KMS-11 (cell line): Measurements from ENCODE around the gene RAB10.

Experiments used
- H2AFZ ChIP-seq: fragments of 200-600 bp; sonication (generic); 2 replicates; pipeline ENCODE4 v1.6.1; 2016; ENCODE audit warnings: antibody characterized with exemption, mixed run types, low read depth
- H3K27ac ChIP-seq: fragments of 200-600 bp; sonication (generic); 2 replicates; pipeline ENCODE4 v1.6.1; 2016; ENCODE audit warnings: mild to moderate bottlenecking, mixed run types
- H3K27me3 ChIP-seq: fragments of 200-600 bp; sonication (generic); 2 replicates; pipeline ENCODE4 v1.6.1; 2017; ENCODE audit warnings: mild to moderate bottlenecking, low read depth, mixed run types, moderate library complexity; ENCODE audit not compliant: insufficient read depth
- H3K36me3 ChIP-seq: fragments of 200-600 bp; sonication (generic); 2 replicates; pipeline ENCODE4 v1.6.1; 2017; ENCODE audit warnings: mild to moderate bottlenecking, mixed run types; ENCODE audit not compliant: insufficient read depth
- H3K4me1 ChIP-seq: fragments of 200-600 bp; sonication (generic); 2 replicates; pipeline ENCODE4 v1.6.1; 2016; ENCODE audit warnings: mild to moderate bottlenecking, low read depth, mixed run types; ENCODE audit not compliant: poor library complexity, severe bottlenecking
- H3K4me2 ChIP-seq: fragments of 200-600 bp; sonication (generic); 2 replicates; pipeline ENCODE4 v1.7.0; 2016; ENCODE audit warnings: mild to moderate bottlenecking, mixed run types
- H3K4me3 ChIP-seq: fragments of 200-600 bp; sonication (generic); IDR thresholded peaks from 2 replicates; pipeline ENCODE4 v1.6.1; 2017; ENCODE audit warnings: low read depth, low read length, mixed read lengths; ENCODE audit not compliant: insufficient read depth
- H3K79me2 ChIP-seq: fragments of 200-600 bp; sonication (generic); 2 replicates; pipeline ENCODE4 v1.6.1; 2016; ENCODE audit warnings: low read depth, mixed run types; ENCODE audit not compliant: insufficient read depth
- H3K9ac ChIP-seq: fragments of 200-600 bp; sonication (generic); 2 replicates; pipeline ENCODE4 v1.6.1; 2016; ENCODE audit warnings: mild to moderate bottlenecking, mixed run types
- H4K20me1 ChIP-seq: fragments of 200-600 bp; sonication (generic); 2 replicates; pipeline ENCODE4 v1.6.1; 2016; ENCODE audit warnings: mild to moderate bottlenecking, mixed run types; ENCODE audit not compliant: insufficient read depth
- TF ChIP-seq, protein P1 (sequence below): fragments of 200-600 bp; sonication (generic); conservative IDR thresholded peaks from 2 replicates; pipeline ENCODE4 v1.6.1; 2017; ENCODE audit warnings: low read depth, mild to moderate bottlenecking, antibody characterized with exemption, low read length, moderate library complexity, mixed read lengths

Gene RAB10

DNA sequence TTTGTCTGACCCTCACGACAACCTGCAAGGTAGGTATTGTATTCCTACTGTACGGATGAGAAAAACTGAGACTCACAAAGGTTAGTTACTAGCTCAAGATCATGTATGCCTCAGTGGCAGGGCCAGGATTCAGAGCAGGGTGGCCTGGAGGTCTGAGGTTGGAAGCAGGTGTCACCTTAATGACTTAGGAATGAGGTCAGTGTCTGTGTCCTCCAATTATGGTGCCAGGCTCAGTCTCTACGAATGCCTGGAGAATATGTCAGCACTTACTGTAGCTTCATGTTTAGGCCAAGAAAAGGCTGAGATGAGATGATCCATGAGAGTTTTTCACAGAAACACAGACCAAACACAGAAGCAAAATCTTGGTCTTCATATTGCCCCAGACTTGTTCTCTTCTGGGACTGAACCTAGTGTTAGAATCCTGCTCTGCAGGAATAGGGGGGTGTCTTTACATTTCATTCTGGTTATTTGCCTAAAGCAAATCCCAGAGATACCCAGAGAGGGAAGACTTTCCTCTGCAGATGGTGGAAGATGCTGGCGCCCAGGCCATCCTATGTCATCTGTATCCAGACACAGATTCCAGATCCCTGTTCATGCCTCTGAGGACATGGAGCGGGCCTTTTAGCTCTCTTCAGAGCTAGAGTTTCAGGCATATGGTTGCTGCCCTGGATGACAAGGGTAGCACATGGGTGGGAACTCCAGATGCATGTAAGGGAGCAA, 16.3 kb upstream of the RAB10 start:
- peak overlapping the region; percentile 56 for H3K27ac ChIP-seq

DNA sequence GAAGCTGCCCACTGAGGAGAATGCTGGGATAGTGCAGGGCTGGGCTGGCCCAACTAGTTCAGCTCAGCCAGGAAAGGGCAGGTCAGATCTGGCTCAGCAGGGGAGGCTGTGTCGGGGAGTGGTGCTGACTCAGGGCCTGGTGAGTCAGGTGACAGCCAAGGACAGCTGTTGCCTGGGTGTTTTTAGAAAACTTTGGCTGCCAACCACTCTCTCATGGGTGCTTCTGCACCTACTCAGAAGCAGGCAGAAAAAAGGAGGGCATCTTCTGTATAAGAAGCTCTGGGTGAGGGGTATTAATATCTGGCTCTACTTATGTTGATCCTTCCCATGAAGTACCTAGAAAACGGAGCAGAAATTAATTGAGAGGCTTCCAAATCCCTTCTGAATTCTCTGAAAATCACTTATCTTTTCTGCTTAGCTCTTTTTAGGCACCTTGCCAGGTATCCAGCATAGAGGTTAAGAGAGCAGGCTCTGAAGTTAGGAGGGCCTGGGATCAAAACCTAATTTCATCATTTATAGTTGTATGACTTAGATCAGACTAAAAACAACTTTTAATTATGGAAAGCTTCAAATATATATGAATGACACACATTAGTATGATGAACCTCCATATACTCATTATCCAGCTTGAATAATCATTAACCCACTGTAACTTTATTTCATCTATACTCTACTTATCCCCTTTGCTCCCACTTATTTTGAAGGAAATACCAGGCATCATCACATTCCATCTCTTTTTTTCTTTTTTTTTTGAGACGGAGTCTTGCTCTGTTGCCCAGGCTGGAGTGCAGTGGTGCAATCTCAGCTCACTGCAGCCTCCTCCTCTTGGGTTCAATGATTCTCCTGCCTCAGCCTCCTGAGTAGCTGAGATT, 15.5 kb upstream of the RAB10 start:
- Histone ChIP-seq H3K36me3 (no peaks in the 10 kb centered on the region), H3K79me2 (no peaks in the 10 kb centered on the region), H3K4me3 (no peak overlapping the region), H3K4me1 (peaks cover 25% of the 10 kb centered on the region), H3K27me3 (no peaks in the 10 kb centered on the region), H3K9ac (peak overlapping the region; percentile 3; the same call in 1 of the 2 replicates), H3K4me2 (peak overlapping the region; percentile 42), H2AFZ (peak overlapping the region; percentile 38), H3K27ac (peak overlapping the region; percentile 56), H4K20me1 (no peaks in the 10 kb centered on the region)
- TF ChIP-seq, protein P1, sequence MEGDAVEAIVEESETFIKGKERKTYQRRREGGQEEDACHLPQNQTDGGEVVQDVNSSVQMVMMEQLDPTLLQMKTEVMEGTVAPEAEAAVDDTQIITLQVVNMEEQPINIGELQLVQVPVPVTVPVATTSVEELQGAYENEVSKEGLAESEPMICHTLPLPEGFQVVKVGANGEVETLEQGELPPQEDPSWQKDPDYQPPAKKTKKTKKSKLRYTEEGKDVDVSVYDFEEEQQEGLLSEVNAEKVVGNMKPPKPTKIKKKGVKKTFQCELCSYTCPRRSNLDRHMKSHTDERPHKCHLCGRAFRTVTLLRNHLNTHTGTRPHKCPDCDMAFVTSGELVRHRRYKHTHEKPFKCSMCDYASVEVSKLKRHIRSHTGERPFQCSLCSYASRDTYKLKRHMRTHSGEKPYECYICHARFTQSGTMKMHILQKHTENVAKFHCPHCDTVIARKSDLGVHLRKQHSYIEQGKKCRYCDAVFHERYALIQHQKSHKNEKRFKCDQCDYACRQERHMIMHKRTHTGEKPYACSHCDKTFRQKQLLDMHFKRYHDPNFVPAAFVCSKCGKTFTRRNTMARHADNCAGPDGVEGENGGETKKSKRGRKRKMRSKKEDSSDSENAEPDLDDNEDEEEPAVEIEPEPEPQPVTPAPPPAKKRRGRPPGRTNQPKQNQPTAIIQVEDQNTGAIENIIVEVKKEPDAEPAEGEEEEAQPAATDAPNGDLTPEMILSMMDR: no peak

More for the DNA sequence above, 16.3 kb upstream of the RAB10 start:
- H3K4me1 ChIP-seq: peaks cover 25% of the 10 kb centered on the region
- H2AFZ ChIP-seq: peak overlapping the region; percentile 38
- no peaks in the 10 kb centered on the region for H3K27me3 ChIP-seq
- H3K4me3 ChIP-seq: no peak overlapping the region
- TF ChIP-seq, protein P1: no peak
- no peaks in the 10 kb centered on the region for H3K79me2 ChIP-seq
- H3K9ac ChIP-seq: no peak overlapping the region
- peak overlapping the region; percentile 42 for H3K4me2 ChIP-seq
- H4K20me1 ChIP-seq: no peaks in the 10 kb centered on the region
- H3K36me3 ChIP-seq: no peaks in the 10 kb centered on the region

DNA sequence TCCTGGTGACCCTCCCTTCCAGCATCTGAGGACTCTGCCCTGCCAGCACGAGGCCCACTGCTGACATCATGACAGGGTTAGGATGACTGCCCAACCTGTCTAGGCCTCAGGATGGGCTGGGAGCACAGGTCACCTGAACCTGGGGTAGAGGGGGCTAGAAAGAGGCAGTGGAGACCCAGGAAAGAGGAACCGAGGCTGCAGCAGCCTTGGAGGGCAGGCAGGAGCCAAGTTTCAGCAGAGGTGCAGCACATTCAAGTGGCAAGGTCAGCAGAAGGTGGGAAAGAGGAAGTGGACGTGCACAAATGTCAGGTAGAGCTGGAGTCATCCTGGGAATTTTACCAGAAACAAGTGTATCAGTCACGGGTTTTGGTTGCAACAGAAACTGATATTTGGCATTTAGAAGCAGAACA, 13.6 kb upstream of the RAB10 start:
- Histone ChIP-seq H3K36me3 (no peaks in the 10 kb centered on the region), H3K27ac (no peak overlapping the region), H3K27me3 (no peaks in the 10 kb centered on the region), H3K4me1 (peaks cover 25% of the 10 kb centered on the region), H3K4me2 (no peak overlapping the region), H3K4me3 (no peak overlapping the region), H3K9ac (no peak overlapping the region), H4K20me1 (no peaks in the 10 kb centered on the region), H3K79me2 (no peaks in the 10 kb centered on the region), H2AFZ (no peak overlapping the region)
- TF ChIP-seq, protein P1: no peak

DNA sequence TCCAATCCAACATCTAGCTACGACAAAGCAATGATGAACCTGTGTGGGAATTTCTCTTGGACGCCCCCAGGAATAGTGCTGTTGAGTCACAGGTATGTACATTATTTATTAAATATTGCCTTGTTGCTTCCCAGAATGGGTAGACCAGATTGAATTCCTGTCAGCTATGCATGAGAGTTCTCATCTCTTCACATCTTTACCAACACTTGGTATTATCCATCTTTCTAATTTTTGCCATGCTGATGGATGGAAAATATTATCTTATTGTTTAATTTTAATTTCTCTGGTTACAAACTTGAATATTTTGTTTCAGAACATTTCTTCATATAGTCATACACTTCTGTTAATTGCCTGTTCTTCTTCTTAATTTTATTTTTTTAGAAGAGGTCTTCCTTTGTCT, 9.6 kb upstream of the RAB10 start:
- Histone ChIP-seq H3K4me3 (no peak overlapping the region), H3K36me3 (no peaks in the 10 kb centered on the region), H3K27ac (no peak overlapping the region), H3K9ac (no peak overlapping the region), H3K27me3 (no peaks in the 10 kb centered on the region), H3K4me1 (peaks cover 3% of the 10 kb centered on the region), H2AFZ (no peak overlapping the region), H3K4me2 (no peak overlapping the region), H4K20me1 (no peaks in the 10 kb centered on the region), H3K79me2 (no peaks in the 10 kb centered on the region)
- TF ChIP-seq, protein P1: no peak
